ENCODE measurements around the gene RANBP3.

The RANBP3 gene

DNA sequence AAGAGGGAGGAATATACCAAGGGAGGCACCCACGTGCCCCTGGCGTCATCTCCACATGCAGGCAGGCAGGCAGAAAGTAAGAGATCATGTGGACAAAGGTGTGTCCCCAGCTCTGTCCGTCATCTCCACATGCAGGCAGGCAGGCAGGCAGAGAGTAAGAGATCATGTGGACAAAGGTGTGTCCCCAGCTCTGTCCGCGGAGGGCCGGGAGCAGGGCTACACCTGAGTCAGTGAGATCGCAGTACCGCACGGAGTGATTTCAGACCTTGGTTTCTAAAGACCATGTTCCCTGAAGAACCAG, 41.7 kb downstream of the RANBP3 start:
- peak overlapping the region; percentile 98 for H3K27ac Mint-ChIP-seq
- H3K27me3 Mint-ChIP-seq (ENCODE audit: low read depth, poor library complexity) = no peaks in the 10 kb centered on the region
- H3K9me3 Mint-ChIP-seq = no peaks in the 10 kb centered on the region
- peaks cover 55% of the 10 kb centered on the region for H3K36me3 Mint-ChIP-seq (ENCODE audit: low read depth)
- DNase-seq = no peak
- TF ChIP-seq, protein P1, sequence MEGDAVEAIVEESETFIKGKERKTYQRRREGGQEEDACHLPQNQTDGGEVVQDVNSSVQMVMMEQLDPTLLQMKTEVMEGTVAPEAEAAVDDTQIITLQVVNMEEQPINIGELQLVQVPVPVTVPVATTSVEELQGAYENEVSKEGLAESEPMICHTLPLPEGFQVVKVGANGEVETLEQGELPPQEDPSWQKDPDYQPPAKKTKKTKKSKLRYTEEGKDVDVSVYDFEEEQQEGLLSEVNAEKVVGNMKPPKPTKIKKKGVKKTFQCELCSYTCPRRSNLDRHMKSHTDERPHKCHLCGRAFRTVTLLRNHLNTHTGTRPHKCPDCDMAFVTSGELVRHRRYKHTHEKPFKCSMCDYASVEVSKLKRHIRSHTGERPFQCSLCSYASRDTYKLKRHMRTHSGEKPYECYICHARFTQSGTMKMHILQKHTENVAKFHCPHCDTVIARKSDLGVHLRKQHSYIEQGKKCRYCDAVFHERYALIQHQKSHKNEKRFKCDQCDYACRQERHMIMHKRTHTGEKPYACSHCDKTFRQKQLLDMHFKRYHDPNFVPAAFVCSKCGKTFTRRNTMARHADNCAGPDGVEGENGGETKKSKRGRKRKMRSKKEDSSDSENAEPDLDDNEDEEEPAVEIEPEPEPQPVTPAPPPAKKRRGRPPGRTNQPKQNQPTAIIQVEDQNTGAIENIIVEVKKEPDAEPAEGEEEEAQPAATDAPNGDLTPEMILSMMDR (IDR thresholded peaks at IDR 0.05) = no peak
- H3K4me3 Mint-ChIP-seq = no peak overlapping the region
- H3K4me1 Mint-ChIP-seq = peaks cover 94% of the 10 kb centered on the region

DNA sequence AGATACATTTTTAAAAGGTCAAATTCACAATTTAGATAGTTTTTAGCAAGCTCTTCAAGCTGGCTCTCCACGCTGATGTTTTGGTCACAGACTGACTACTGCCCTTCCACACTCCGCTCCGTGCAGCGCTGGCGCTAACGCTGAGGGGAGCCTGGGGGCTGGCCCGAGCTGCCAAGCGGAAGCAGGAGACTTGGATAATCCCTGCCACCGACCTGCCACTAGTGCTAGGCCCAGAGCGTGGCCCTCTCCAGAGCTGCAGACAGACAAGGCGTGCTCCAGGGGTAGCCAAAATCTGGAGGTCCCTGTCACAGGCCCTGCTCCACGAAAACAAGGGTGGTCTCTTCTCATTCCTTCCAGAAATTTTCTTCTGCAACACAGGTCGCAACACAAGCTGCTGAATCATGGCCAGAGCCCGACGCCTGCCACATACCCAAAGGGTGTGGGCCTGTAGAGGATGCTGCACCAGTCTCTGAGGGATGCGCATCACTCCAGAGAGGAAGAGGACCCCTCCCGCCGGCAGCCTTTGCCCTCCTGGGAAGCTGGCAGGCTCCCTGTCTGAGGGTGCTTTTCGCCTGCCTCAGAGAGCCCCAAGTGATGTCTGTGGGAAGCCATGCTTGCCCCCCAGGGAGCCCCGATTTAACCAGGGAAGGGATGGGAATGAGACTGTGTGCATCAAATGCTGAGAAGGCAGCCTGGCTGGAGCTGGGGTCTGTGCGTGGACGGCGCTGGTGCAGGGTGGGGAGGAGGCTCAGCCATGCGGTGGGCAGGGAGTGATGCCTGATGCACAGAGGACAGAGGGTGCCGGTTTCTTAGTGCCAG, 42.3 kb downstream of the RANBP3 start:
- no peak for DNase-seq
- Mint-ChIP-seq H3K27me3 (ENCODE audit: low read depth, poor library complexity) (no peaks in the 10 kb centered on the region), H3K4me1 (peaks cover 96% of the 10 kb centered on the region), H3K4me3 (peak overlapping the region; percentile 70), H3K36me3 (ENCODE audit: low read depth) (peaks cover 56% of the 10 kb centered on the region), H3K27ac (peak overlapping the region; percentile 98), H3K9me3 (no peaks in the 10 kb centered on the region)
- TF ChIP-seq, protein P1 (IDR thresholded peaks at IDR 0.05) = no peak

DNA sequence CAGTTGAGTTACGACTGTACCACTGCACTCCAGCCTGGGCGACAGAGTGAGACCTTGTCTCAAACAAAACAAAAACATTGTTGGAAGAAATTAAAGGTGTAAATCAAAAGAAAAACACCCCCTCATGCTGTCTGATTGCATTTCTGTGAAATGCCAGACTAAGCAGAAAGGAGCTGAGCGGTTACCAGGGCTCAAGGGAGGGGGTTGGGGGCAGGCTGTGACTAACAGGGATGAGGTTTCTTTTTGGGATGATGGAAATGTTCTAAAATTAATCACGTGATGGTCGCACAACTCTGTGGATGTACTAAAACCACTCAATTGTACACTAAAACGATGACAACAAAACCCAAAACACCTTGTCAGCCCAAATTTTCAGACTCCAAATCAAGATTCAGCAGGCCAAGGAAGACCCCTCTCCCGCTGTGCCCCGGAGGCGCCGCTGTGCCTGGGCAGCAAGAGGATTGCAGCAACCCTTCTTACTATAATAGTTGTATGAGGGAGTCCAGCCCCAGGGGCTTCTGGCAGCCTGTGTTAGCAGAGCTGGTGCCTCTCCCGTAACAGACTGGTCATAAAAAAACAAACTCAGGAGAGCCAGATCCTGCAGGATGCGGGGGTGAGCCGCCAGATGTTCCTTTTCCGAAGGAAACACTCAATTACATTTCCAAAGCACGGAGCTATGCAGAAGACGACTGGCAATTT, 43.0 kb downstream of the RANBP3 start:
- H3K4me3 Mint-ChIP-seq = peak overlapping the region; percentile 70
- peak overlapping the region; percentile 98 for H3K27ac Mint-ChIP-seq
- TF ChIP-seq, protein P1 (IDR thresholded peaks at IDR 0.05) = no peak
- H3K36me3 Mint-ChIP-seq (ENCODE audit: low read depth) = peaks cover 59% of the 10 kb centered on the region
- peaks cover 97% of the 10 kb centered on the region for H3K4me1 Mint-ChIP-seq
- no peaks in the 10 kb centered on the region for H3K9me3 Mint-ChIP-seq
- H3K27me3 Mint-ChIP-seq (ENCODE audit: low read depth, poor library complexity) = no peaks in the 10 kb centered on the region
- DNase-seq = peak; percentile 41

DNA sequence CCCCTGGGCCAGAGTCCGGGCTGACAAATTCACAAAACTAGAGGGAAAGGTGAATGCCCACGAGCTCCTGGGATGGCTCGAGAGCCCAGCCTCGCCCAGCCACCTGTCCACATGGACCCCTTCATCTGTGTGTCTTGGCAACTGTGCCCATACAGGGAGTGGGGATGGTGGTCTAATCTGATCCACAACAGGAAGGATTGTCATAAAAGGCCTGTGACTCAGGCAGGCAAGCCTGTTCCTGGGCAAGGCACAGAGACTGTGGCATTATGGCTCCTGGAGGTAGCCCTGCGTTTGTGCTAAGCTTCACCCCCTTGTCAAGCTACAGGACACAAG, 43.9 kb downstream of the RANBP3 start:
- peaks cover 97% of the 10 kb centered on the region for H3K4me1 Mint-ChIP-seq
- H3K4me3 Mint-ChIP-seq = no peak overlapping the region
- DNase-seq = no peak
- no peaks in the 10 kb centered on the region for H3K9me3 Mint-ChIP-seq
- H3K27me3 Mint-ChIP-seq (ENCODE audit: low read depth, poor library complexity) = no peaks in the 10 kb centered on the region
- H3K27ac Mint-ChIP-seq = peak overlapping the region; percentile 98
- TF ChIP-seq, protein P1 (IDR thresholded peaks at IDR 0.05) = no peak
- peaks cover 59% of the 10 kb centered on the region for H3K36me3 Mint-ChIP-seq (ENCODE audit: low read depth)

DNA sequence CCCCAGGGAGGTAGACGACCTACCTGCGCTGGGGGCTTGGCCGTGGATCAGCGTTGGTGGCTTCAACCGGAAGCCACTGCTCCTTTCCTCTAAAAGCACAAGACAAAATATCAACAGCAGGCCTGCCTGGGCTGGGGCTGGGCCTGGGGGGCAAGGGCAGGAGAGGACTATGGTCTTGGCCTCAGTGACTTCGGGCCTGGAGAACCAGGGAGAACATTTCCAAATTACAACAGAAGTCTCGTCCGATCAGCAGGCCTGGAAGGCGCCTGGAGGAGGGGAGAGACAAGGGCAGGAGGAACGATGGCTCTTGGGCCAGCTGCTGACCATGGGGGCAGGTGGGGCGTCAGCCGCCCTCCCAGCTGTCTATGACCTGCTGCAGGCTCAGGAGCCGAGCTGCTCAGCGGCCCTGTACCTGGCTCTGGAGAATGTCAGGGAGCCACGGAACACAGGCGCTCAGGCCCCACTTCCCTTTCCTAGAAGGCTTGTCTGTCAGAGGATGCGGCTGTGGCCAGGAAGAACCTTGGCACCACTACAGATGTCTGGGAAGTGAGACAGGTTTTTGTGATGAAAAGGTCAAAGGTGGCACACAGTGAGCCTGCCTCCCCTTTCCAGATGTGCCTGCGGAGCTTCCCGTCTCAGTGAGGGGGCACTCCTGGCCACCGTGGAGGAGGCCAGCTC, 44.4 kb downstream of the RANBP3 start:
- TF ChIP-seq, protein P1 (IDR thresholded peaks at IDR 0.05) = no peak
- Mint-ChIP-seq H3K4me3 (peak overlapping the region; percentile 52), H3K27ac (peak overlapping the region; percentile 96), H3K4me1 (peaks cover 99% of the 10 kb centered on the region), H3K27me3 (ENCODE audit: low read depth, poor library complexity) (no peaks in the 10 kb centered on the region), H3K9me3 (no peaks in the 10 kb centered on the region), H3K36me3 (ENCODE audit: low read depth) (peaks cover 61% of the 10 kb centered on the region)
- no peak for DNase-seq

Data from nephron progenitor cell (in vitro differentiated cells).